H9 (cell line): Measurements from ENCODE around the gene TECTA. TPM values are rescaled to one million over a fixed set of nuclear protein-coding genes. Genes with fewer than 3 reads are reported as not detected.
A peak's percentile ranks its signal among the peaks of the same experiment; 100 is the strongest.
"Not testable (repeated sequence)": the region's sequence is repeated elsewhere in the genome, so short reads cannot be mapped to it uniquely, and the experiment has no call there.

Source experiments
- DNase-seq: peaks from one replicate; pipeline ENCODE4 v3.0.0-alpha.2; 2017
- H2AFZ ChIP-seq: one replicate; pipeline ENCODE4 v1.6.1; 2013; ENCODE audit warnings: mild to moderate bottlenecking, low read length, control low read depth, moderate library complexity
- H2AK5ac ChIP-seq: 2 replicates; pipeline ENCODE4 v1.6.1; 2013; ENCODE audit warnings: low read length, control low read depth, mixed read lengths; ENCODE audit not compliant: insufficient read length
- H2BK120ac ChIP-seq: one replicate; pipeline ENCODE4 v1.6.1; 2013; ENCODE audit warnings: low read depth, mild to moderate bottlenecking, low read length, control low read depth, inconsistent platforms; ENCODE audit not compliant: poor library complexity, severe bottlenecking
- H2BK12ac ChIP-seq: 2 replicates; pipeline ENCODE4 v1.6.1; 2013; ENCODE audit warnings: low read length, control low read depth, mixed read lengths, low read depth; ENCODE audit not compliant: insufficient read length
- H2BK15ac ChIP-seq: 2 replicates; pipeline ENCODE4 v1.6.1; 2013; ENCODE audit warnings: low read depth, low read length, control low read depth
- H2BK20ac ChIP-seq: one replicate; pipeline ENCODE4 v1.6.1; 2013; ENCODE audit warnings: low read depth, mild to moderate bottlenecking, low read length, control low read depth, inconsistent platforms; ENCODE audit not compliant: poor library complexity, severe bottlenecking
- H2BK5ac ChIP-seq: 2 replicates; pipeline ENCODE4 v1.6.1; 2013; ENCODE audit warnings: low read length, control low read depth, mixed read lengths; ENCODE audit not compliant: insufficient read length
- H3K14ac ChIP-seq: 2 replicates; pipeline ENCODE4 v1.6.1; 2013; ENCODE audit warnings: low read length, control low read depth; ENCODE audit not compliant: insufficient read depth
- H3K18ac ChIP-seq: 2 replicates; pipeline ENCODE4 v1.6.1; 2013; ENCODE audit warnings: low read depth, mild to moderate bottlenecking, mixed read lengths, low read length, control low read depth; ENCODE audit not compliant: insufficient read length
- H3K23ac ChIP-seq: 2 replicates; pipeline ENCODE4 v1.6.1; 2013; ENCODE audit warnings: low read length, control low read depth, mixed read lengths, low read depth; ENCODE audit not compliant: insufficient read length
- H3K23me2 ChIP-seq: 2 replicates; pipeline ENCODE4 v1.6.1; 2013; ENCODE audit warnings: low read depth, mild to moderate bottlenecking, mixed read lengths, low read length, control low read depth; ENCODE audit not compliant: insufficient read length, poor library complexity, severe bottlenecking
- H3K27ac ChIP-seq: 2 replicates; pipeline ENCODE4 v1.5.1; 2013; ENCODE audit warnings: low read length, control low read depth, mixed read lengths, low read depth; ENCODE audit not compliant: insufficient read length
- H3K27me3 ChIP-seq: 2 replicates; pipeline ENCODE4 v1.6.1; 2013; ENCODE audit warnings: low read length, control low read depth, inconsistent platforms; ENCODE audit not compliant: insufficient read depth
- H3K4ac ChIP-seq: 2 replicates; pipeline ENCODE4 v1.6.1; 2013; ENCODE audit warnings: low read depth, mild to moderate bottlenecking, control low read depth, inconsistent platforms, low read length, moderate library complexity
- H3K4me1 ChIP-seq: 2 replicates; pipeline ENCODE4 v1.6.1; 2013; ENCODE audit warnings: low read length, control low read depth, inconsistent platforms; ENCODE audit not compliant: insufficient read depth
- H3K4me2 ChIP-seq: 2 replicates; pipeline ENCODE4 v1.6.1; 2013; ENCODE audit warnings: low read length, control low read depth, mixed read lengths; ENCODE audit not compliant: insufficient read length, insufficient read depth
- H3K56ac ChIP-seq: 2 replicates; pipeline ENCODE4 v1.6.1; 2013; ENCODE audit warnings: low read depth, mild to moderate bottlenecking, mixed read lengths, low read length, control low read depth; ENCODE audit not compliant: insufficient read length
- H3K79me1 ChIP-seq: 2 replicates; pipeline ENCODE4 v1.6.1; 2013; ENCODE audit warnings: low read depth, mild to moderate bottlenecking, moderate library complexity, low read length, control low read depth, inconsistent platforms; ENCODE audit not compliant: insufficient read depth, poor library complexity, severe bottlenecking
- H3K79me2 ChIP-seq: 2 replicates; pipeline ENCODE4 v1.6.1; 2013; ENCODE audit warnings: low read length, control low read depth, inconsistent platforms; ENCODE audit not compliant: insufficient read depth
- H3K9ac ChIP-seq: 2 replicates; pipeline ENCODE4 v1.6.1; 2013; ENCODE audit warnings: low read length, control low read depth, mixed read lengths; ENCODE audit not compliant: insufficient read length; ENCODE audit errors: extremely low read depth
- H3K9me3 ChIP-seq: one replicate; pipeline ENCODE4 v1.6.1; 2013; ENCODE audit warnings: low read depth, low read length, inconsistent platforms; ENCODE audit not compliant: control insufficient read depth
- H3T11ph ChIP-seq: one replicate; pipeline ENCODE4 v1.6.1; 2013; ENCODE audit warnings: mild to moderate bottlenecking, low read length, control low read depth, inconsistent platforms
- H4K20me1 ChIP-seq: one replicate; pipeline ENCODE4 v1.6.1; 2013; ENCODE audit not compliant: control insufficient read depth, insufficient read length, insufficient read depth
- H4K5ac ChIP-seq: 2 replicates; pipeline ENCODE4 v1.6.1; 2013; ENCODE audit warnings: low read depth, mild to moderate bottlenecking, mixed read lengths, low read length, control low read depth; ENCODE audit not compliant: insufficient read length
- H4K8ac ChIP-seq: replicated peaks from 2 replicates; pipeline ENCODE4 v1.6.1; 2013; ENCODE audit warnings: low read length, control low read depth, mixed read lengths, low read depth; ENCODE audit not compliant: insufficient read length
- H4K91ac ChIP-seq: 2 replicates; pipeline ENCODE4 v1.6.1; 2013; ENCODE audit warnings: low read depth, mild to moderate bottlenecking, moderate library complexity, mixed read lengths, low read length, control low read depth; ENCODE audit not compliant: insufficient read length
- H3K27ac Mint-ChIP-seq, 3 experiments: 2 replicates in 2 of 3; 3 replicates in 1 of 3; pipeline ENCODE4 v1.8.0; 2020 to 2021; ENCODE audit warnings: mixed read lengths in 3 of 3, mild to moderate bottlenecking in 1 of 3, moderate library complexity in 1 of 3
- H3K27me3 Mint-ChIP-seq: 2 replicates; pipeline ENCODE4 v1.8.0; 2021; ENCODE audit warnings: low read depth, mild to moderate bottlenecking, moderate library complexity, mixed read lengths
- H3K36me3 Mint-ChIP-seq, 3 experiments: 2 replicates in 2 of 3; 3 replicates in 1 of 3; pipeline ENCODE4 v1.8.0; 2020 to 2021; ENCODE audit warnings: low read depth in 3 of 3, mixed read lengths in 3 of 3; ENCODE audit not compliant: insufficient read depth in 1 of 3
- H3K4me1 Mint-ChIP-seq, 2 experiments: 2 replicates each; pipeline ENCODE4 v1.8.0; 2020; ENCODE audit warnings: mixed read lengths in 2 of 2
- H3K4me3 Mint-ChIP-seq, 2 experiments: 2 replicates in 1 of 2; 3 replicates in 1 of 2; pipeline ENCODE4 v1.8.0; 2020 to 2021; ENCODE audit warnings: mild to moderate bottlenecking in 2 of 2, mixed read lengths in 2 of 2, moderate library complexity in 1 of 2
- H3K9me3 Mint-ChIP-seq, 2 experiments: 2 replicates in 1 of 2; 3 replicates in 1 of 2; pipeline ENCODE4 v1.8.0; 2020; ENCODE audit warnings: mild to moderate bottlenecking in 2 of 2, mixed read lengths in 2 of 2, moderate library complexity in 1 of 2
- WGBS: extraction: QIAGEN DNeasy Blood & Tissue Kit; methylation state at CpG from one replicate; pipeline ENCODE4 v1.1.7; 2013; ENCODE audit warnings: missing lambda C conversion rate, low lambda C conversion rate, mixed read lengths; ENCODE audit not compliant: insufficient read length; ENCODE audit errors: extremely low coverage; 5-methylcytosine and 5-hydroxymethylcytosine counted together
- total RNA-seq: library from RNA; stranded (reverse); gene quantifications from 2 replicates; pipeline ENCODE4 v1.2.1, GENCODE V29; 2021
- TF ChIP-seq, protein P1 (sequence below): fragments of 200-600 bp; sonication (generic); conservative IDR thresholded peaks from 3 replicates; pipeline ENCODE4 v1.8.0; 2021; ENCODE audit warnings: antibody characterized with exemption, mild to moderate bottlenecking

TECTA gene
- total RNA-seq, 1 experiment from 2014 or later: 0.66 TPM

DNA sequence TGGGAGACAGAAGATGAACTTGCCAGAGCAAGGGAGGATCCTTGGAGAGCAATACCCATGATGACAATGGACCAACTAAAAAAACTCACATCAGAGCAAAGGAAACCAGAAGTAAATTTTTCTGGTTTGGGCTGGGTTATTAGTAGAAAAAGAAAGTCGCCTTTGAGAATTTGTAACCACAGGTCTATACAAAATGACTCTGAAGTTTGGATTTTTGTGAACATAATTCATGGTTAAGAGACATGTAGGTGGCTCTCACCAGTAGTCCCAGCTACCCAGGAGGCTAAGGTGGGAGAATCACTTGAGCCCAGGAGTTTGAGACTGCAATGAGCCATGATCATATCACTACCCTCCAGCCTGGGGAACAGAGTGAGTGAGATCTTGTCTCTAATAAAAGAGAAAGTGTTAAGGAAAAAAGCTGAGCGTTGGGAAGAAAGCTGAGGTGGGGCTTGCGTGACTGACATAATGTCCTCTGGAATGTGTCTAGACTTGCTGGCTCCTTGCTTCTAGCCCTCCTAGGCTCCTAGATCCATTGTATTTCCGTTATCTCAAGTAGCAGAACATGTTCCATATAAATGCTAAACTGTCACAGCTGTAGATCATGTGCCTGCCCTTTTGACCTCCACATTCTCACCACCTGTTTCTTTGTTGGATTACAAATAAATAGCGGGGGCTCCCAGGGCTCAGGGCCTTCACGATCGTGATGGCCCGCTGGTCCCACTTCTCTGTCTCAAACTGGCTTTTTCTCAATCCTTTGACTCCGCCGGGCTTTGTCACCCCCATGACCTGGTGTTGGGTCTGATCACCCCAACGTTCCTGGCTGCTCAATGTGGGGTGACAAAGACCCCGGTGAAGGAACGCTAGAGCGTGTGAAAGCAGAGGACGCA, 135.3 kb downstream of the TECTA start:
- Histone ChIP-seq H3K9me3 (no peaks in the 10 kb centered on the region), H3K14ac (no peak overlapping the region; the same call in 1 of the 2 replicates), H2BK20ac (no peak overlapping the region), H2BK5ac (no peak overlapping the region), H3K9ac (no peak overlapping the region), H2BK15ac (no peak overlapping the region), H3K79me2 (no peaks in the 10 kb centered on the region), H2AK5ac (no peak overlapping the region), H2AFZ (no peak overlapping the region), H2BK12ac (no peak overlapping the region), H3K56ac (no peak overlapping the region), H3K4ac (no peak overlapping the region), H4K91ac (no peak overlapping the region), H3K27ac (no peak overlapping the region), H3K23me2 (no peaks in the 10 kb centered on the region), H4K20me1 (no peaks in the 10 kb centered on the region), H2BK120ac (no peak overlapping the region), H4K8ac (no peak overlapping the region), H3K23ac (no peak overlapping the region), H3K79me1 (no peaks in the 10 kb centered on the region), H3K27me3 (no peaks in the 10 kb centered on the region), H3K4me2 (peak overlapping the region; percentile 28), H4K5ac (no peak overlapping the region), H3T11ph (no peak overlapping the region), H3K4me1 (peaks cover 11% of the 10 kb centered on the region; the same call in 1 of the 2 replicates), H3K18ac (no peak overlapping the region)
- Mint-ChIP-seq H3K27me3 (no peaks in the 10 kb centered on the region), H3K27ac (peak overlapping the region; percentile 93 to 95 (median 93)), H3K4me1 (peaks cover 70 to 76% of the 10 kb centered on the region in 2 experiments), H3K4me3 (peak overlapping the region; percentile 12 to 53; a peak in 3 of 5 replicates), H3K9me3 (peaks cover 0 to 5% of the 10 kb centered on the region in 2 experiments; a peak in 4 of 5 replicates), H3K36me3 (peaks cover 0 to 9% (median 6%) of the 10 kb centered on the region in 3 experiments; a peak in 5 of 7 replicates)
- TF ChIP-seq, protein P1, sequence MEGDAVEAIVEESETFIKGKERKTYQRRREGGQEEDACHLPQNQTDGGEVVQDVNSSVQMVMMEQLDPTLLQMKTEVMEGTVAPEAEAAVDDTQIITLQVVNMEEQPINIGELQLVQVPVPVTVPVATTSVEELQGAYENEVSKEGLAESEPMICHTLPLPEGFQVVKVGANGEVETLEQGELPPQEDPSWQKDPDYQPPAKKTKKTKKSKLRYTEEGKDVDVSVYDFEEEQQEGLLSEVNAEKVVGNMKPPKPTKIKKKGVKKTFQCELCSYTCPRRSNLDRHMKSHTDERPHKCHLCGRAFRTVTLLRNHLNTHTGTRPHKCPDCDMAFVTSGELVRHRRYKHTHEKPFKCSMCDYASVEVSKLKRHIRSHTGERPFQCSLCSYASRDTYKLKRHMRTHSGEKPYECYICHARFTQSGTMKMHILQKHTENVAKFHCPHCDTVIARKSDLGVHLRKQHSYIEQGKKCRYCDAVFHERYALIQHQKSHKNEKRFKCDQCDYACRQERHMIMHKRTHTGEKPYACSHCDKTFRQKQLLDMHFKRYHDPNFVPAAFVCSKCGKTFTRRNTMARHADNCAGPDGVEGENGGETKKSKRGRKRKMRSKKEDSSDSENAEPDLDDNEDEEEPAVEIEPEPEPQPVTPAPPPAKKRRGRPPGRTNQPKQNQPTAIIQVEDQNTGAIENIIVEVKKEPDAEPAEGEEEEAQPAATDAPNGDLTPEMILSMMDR: no peak
- no CpG with 5 or more reads among the region's 15 CpGs for WGBS
- DNase-seq: no peak

DNA sequence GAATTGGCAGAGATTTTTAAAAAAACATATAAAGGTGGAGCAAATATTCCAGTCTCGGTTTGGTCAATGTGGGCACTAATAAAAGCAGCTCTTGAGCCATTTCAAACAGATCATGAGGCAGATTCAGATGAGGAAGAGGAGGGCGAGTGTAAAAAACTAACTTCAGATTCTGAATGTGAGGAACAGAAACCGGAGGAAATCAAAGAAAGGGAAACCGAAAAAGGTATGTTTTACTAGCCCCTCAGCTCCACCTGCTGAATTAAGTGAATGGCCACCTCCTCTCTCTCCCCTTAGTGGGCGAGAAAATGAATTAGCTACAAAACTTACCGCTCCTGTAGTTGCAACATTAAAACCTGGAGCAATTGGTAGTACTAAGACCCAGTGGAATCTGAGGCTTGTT, 136.2 kb downstream of the TECTA start:
- not testable (repeated sequence) for H3T11ph ChIP-seq, H3K23ac ChIP-seq, H3K18ac ChIP-seq, H2BK12ac ChIP-seq, DNase-seq, H4K91ac ChIP-seq, H4K5ac ChIP-seq, H2BK5ac ChIP-seq, H3K14ac ChIP-seq, H2AFZ ChIP-seq, H3K27me3 ChIP-seq, H3K9me3 Mint-ChIP-seq, H2AK5ac ChIP-seq, H2BK15ac ChIP-seq, H3K9me3 ChIP-seq, H3K9ac ChIP-seq, H3K27me3 Mint-ChIP-seq, H3K4ac ChIP-seq, H3K27ac ChIP-seq, H3K56ac ChIP-seq, H4K8ac ChIP-seq, H3K36me3 Mint-ChIP-seq, H3K23me2 ChIP-seq, H2BK120ac ChIP-seq, H3K79me2 ChIP-seq, H2BK20ac ChIP-seq, H3K79me1 ChIP-seq, H4K20me1 ChIP-seq
- Histone ChIP-seq H3K4me2 (peak overlapping the region; percentile 28), H3K4me1 (peaks cover 11% of the 10 kb centered on the region; the same call in 1 of the 2 replicates)
- H3K4me1 Mint-ChIP-seq: peaks cover 74 to 80% of the 10 kb centered on the region in 2 experiments
- H3K4me3 Mint-ChIP-seq: peak overlapping the region in 1 of 2 experiments; percentile 53; a peak in 1 of 5 replicates
- peak overlapping the region; percentile 93 to 95 (median 93); a peak in 6 of 7 replicates for H3K27ac Mint-ChIP-seq
- no CpG with 5 or more reads among the region's 6 CpGs for WGBS
